Measurements from ENCODE around the gene DCPS. TPM values are rescaled to one million over a fixed set of nuclear protein-coding genes. Genes with fewer than 3 reads are reported as not detected.

DCPS gene
- total RNA-seq, 1 experiment from 2014 or later = 31.2 TPM

DNA sequence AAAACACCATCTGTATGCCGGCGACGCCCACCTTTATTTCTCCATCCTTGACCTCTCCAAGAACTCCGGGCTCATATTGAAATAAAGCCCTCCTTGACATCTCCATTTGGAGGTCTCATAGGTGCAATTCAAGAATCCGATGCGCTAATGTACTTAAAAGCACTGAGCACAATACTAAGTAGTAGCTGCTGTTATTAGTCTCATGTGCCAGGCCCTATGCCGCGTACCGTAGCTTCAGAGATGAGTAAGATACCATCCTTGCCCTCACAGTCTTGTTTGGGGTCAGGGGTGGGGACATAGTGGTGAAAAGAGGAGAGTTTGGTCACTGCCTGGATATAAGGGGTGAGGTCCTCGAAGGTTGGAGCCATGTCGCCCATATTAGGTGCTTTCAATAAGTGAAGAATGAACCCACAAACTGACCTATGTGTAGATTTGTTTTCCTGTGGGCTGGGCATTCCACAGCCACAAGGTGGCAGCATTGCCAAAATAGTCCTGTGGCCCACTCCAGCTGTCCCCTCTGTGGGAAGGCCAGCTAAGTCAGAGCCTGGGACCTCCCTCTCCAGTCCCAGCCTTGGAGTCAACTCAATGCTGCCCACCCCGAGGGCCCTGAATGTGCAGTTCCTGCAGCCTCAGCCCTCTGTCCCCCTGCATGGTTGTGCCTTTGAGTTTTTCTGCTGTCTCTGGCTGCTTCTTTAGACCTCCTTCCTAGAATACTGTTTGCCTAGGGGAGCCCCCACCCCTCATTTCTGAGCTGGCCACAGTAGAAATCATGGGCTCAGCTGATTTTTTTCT is 6.5 kb downstream of the DCPS start:
- Histone ChIP-seq H3K4me3 (ENCODE audit: low read depth, low read length, poor library complexity, severe bottlenecking) (no peak overlapping the region), H3K27ac (ENCODE audit: low read depth, low read length, poor library complexity, severe bottlenecking) (no peak overlapping the region), H3K36me3 (ENCODE audit: insufficient read depth, low read length, poor library complexity, severe bottlenecking) (no peaks in the 10 kb centered on the region), H3K27me3 (replicated peaks; ENCODE audit: insufficient read depth, low read depth, low read length, poor library complexity) (no peaks in the 10 kb centered on the region), H3K4me1 (ENCODE audit: insufficient read depth, low read length, poor library complexity, severe bottlenecking) (no peaks in the 10 kb centered on the region), H3K9me3 (ENCODE audit: low read depth, low read length, poor library complexity, severe bottlenecking) (no peaks in the 10 kb centered on the region)
- BruUV-seq (replicated peaks) = no TSS peak
- intact Hi-C loops (cut with micrococcal nuclease; ENCODE audit: unreplicated experiment) = loop anchor here (1.0 to 10.0 kb wide), 5 partner anchors 107 to 1037 kb away; no protein-coding TSS in a partner anchor
- ChIA-PET POLR2A (ENCODE audit: low non-redundant PET) (no interaction called here), CTCF (interaction anchor here (0.5 to 1.5 kb wide), 7 partner anchors 19 to 170 kb away, joined by 3 to 31 read pairs (median 5); partner anchors contain the start of gene ST3GAL4)
- peak; percentile 84 for DNase-seq (ENCODE audit: low spot score)
- TF ChIP-seq, protein P1, sequence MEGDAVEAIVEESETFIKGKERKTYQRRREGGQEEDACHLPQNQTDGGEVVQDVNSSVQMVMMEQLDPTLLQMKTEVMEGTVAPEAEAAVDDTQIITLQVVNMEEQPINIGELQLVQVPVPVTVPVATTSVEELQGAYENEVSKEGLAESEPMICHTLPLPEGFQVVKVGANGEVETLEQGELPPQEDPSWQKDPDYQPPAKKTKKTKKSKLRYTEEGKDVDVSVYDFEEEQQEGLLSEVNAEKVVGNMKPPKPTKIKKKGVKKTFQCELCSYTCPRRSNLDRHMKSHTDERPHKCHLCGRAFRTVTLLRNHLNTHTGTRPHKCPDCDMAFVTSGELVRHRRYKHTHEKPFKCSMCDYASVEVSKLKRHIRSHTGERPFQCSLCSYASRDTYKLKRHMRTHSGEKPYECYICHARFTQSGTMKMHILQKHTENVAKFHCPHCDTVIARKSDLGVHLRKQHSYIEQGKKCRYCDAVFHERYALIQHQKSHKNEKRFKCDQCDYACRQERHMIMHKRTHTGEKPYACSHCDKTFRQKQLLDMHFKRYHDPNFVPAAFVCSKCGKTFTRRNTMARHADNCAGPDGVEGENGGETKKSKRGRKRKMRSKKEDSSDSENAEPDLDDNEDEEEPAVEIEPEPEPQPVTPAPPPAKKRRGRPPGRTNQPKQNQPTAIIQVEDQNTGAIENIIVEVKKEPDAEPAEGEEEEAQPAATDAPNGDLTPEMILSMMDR (conservative IDR thresholded peaks at IDR 0.05; ENCODE audit: low read depth, low read length) = peak; percentile 96
- TF ChIP-seq EZH2 (IDR thresholded peaks at IDR 0.05; ENCODE audit: borderline replicate concordance, low read depth, low read length, poor library complexity, severe bottlenecking) = no peak

DNA sequence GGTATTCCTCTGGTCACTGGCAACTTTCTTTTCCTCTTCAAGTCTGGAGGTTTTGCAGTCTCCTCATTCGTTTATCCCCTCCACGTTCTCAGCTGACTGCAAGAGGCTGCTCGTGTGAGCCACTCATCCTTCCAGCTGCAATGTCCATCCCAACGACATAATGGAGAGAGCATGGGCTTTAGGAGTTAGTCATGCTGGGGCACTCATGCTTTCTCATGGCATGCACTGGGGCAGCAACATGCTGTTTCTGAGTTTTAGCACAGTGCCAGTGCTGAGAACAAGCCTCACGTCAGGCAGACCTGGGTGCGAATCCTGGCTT is 7.1 kb downstream of the DCPS start:
- Histone ChIP-seq H3K27me3 (replicated peaks; ENCODE audit: insufficient read depth, low read depth, low read length, poor library complexity) (no peaks in the 10 kb centered on the region), H3K4me3 (ENCODE audit: low read depth, low read length, poor library complexity, severe bottlenecking) (no peak overlapping the region), H3K9me3 (ENCODE audit: low read depth, low read length, poor library complexity, severe bottlenecking) (no peaks in the 10 kb centered on the region), H3K36me3 (ENCODE audit: insufficient read depth, low read length, poor library complexity, severe bottlenecking) (no peaks in the 10 kb centered on the region), H3K4me1 (ENCODE audit: insufficient read depth, low read length, poor library complexity, severe bottlenecking) (no peaks in the 10 kb centered on the region), H3K27ac (ENCODE audit: low read depth, low read length, poor library complexity, severe bottlenecking) (no peak overlapping the region)
- intact Hi-C loops (cut with micrococcal nuclease; ENCODE audit: unreplicated experiment) = loop anchor here (1.0 to 10.0 kb wide), 5 partner anchors 106 to 1036 kb away; no protein-coding TSS in a partner anchor
- no peak for TF ChIP-seq EZH2 (IDR thresholded peaks at IDR 0.05; ENCODE audit: borderline replicate concordance, low read depth, low read length, poor library complexity, severe bottlenecking)
- TF ChIP-seq, protein P1 (conservative IDR thresholded peaks at IDR 0.05; ENCODE audit: low read depth, low read length) = no peak
- BruUV-seq (replicated peaks) = no TSS peak
- CTCF ChIA-PET = interaction anchor here (1.0 to 1.5 kb wide), 5 partner anchors 19 to 170 kb away, joined by 3 to 31 read pairs (median 5); partner anchors contain the start of gene ST3GAL4
- POLR2A ChIA-PET (ENCODE audit: low non-redundant PET) = no interaction called here
- DNase-seq (ENCODE audit: low spot score) = no peak

- DNase-seq (ENCODE audit: low spot score) = no peak
- CTCF ChIA-PET = interaction anchor here (1.4 to 1.5 kb wide), 3 partner anchors 18 to 169 kb away, joined by 5 to 31 read pairs (median 5); partner anchors contain the start of gene ST3GAL4
- Histone ChIP-seq H3K36me3 (ENCODE audit: insufficient read depth, low read length, poor library complexity, severe bottlenecking) (no peaks in the 10 kb centered on the region), H3K27me3 (replicated peaks; ENCODE audit: insufficient read depth, low read depth, low read length, poor library complexity) (no peaks in the 10 kb centered on the region), H3K27ac (ENCODE audit: low read depth, low read length, poor library complexity, severe bottlenecking) (peak overlapping the region; percentile 14), H3K9me3 (ENCODE audit: low read depth, low read length, poor library complexity, severe bottlenecking) (no peaks in the 10 kb centered on the region), H3K4me1 (ENCODE audit: insufficient read depth, low read length, poor library complexity, severe bottlenecking) (no peaks in the 10 kb centered on the region), H3K4me3 (ENCODE audit: low read depth, low read length, poor library complexity, severe bottlenecking) (no peak overlapping the region)
- BruUV-seq (replicated peaks) = no TSS peak
- intact Hi-C loops (cut with micrococcal nuclease; ENCODE audit: unreplicated experiment) = loop anchor here (5.0 to 10.0 kb wide), 4 partner anchors 106 to 1036 kb away; no protein-coding TSS in a partner anchor
- TF ChIP-seq, protein P1 (conservative IDR thresholded peaks at IDR 0.05; ENCODE audit: low read depth, low read length) = no peak
- no peak for TF ChIP-seq EZH2 (IDR thresholded peaks at IDR 0.05; ENCODE audit: borderline replicate concordance, low read depth, low read length, poor library complexity, severe bottlenecking)
- POLR2A ChIA-PET (ENCODE audit: low non-redundant PET) = no interaction called here
Measured at GRCh38 chr11:126311401-126312291, 7.8 kb downstream of the DCPS start.
